GM19324 (cell line): ENCODE results near the gene UBE2G2.

Source experiments
- ATAC-seq: cut with Tn5 transposase; IDR thresholded peaks from one replicate; pipeline ENCODE4 v1.9.1; 2021; ENCODE audit warnings: mild to moderate bottlenecking, moderate library complexity; ENCODE audit not compliant: unreplicated experiment, low FRiP score

UBE2G2 gene

DNA sequence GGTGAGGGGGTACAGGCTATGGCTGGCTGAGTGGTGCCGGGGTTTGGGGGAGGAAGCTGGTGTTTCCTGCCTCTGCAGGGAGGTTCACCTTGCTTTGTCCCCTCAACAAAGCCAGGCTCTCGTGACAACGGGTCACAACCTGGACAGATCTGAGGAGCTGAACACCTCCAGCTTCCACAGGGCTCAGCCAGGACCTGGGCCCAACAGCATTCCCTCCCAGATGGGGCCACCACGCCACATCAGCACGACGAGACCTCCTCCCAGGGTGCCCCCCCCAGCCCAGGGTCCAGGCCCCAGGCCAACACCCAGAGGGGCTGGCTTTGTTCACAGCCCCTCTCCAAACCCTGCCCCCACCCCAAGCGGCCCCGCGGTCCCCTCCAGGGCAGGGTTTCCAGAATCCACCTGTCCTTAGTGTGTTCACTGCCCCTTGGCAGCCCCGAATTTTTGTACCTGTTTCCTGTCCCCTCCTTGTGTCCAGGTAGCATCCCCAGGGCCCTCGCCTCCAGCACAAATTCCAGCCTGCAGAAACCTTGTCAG, 34.7 kb downstream of the UBE2G2 start:
- ATAC-seq: no peak

DNA sequence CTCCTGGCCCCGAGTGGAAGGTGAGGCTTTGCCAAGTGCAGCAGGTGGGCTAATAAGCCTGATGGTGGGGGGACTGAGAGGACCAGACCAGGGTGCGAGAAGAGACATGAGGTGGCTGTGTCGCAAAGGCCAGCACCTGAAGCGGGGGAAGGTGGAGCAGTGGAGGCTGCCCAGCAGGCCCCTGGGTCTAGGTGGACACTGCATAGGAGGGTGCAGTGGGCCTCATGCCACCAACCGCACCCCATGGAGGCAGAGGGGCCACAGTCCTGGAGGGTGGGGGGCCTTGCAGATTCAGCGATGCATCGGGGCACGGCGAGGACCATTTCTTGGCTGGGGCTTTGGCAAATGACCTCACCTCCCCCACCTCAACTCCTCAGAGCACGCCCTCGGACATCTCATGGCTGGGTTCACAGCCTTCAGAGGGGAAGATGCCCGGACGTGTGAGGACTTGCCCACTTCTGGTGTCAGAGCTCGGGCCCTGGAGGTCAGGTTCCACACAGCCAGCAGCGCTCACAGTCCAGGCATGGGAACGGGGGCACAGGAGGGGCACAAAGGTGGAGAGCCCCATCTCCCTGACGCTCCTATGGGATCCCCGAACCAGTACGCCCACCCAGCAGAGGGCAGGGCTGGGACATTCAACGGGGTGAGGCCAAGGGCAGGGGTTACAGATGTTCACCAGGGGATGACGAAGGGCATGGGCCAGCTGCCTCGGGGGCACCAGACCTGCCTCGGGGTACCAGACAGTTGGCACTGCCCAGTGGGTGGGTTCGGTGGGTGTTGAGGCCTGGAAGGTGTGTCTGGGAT, 35.4 kb downstream of the UBE2G2 start:
- ATAC-seq: no peak

- no peak for ATAC-seq
These were observed 36.2 kb downstream of the UBE2G2 start for GRCh38 chr21:44765231-44766013.

DNA sequence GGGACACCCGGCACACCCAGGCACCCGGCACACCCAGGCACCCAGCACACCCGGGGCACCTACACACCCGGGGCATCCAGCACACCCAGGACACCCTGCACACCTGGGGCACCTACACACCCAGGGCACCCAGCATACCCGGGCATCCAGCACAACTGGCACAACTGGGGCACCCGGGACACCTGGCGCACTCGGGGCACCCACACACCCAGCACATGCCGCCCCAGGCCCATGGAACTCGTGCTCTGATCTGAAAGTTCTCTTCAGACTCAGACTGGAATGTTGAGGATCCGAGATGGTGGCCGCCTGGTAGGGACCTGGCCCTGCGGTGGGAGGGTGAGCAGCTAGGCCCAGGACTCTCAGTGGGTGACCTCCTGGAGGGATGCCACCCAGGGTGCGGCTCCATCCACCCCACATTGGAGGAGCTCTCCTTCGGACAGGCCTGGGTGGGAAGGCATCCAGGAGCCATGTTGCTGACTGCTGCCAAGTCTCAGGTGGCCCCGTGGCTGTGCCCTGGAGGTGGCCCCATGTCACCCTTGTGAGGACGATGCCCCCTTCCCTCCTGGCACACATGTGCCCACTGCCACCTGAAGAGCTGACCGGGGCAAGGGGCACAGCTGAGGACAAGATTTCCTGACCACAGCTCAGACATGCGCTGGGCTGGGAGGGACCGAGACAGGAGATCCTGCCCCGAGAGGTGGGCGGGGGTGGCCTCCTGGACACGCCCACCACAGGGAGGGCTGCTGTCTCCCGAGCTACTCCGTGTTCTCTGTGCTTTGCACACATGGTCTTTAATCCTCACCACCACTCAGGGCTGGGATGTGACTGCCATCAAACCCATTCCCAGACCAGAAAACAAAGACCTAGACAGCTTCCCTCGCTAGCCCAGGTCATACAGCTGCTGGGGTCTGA, 37.0 kb downstream of the UBE2G2 start:
- ATAC-seq: no peak

GRCh38 chr21:44763451-44764318, 37.9 kb downstream of the UBE2G2 start:
- ATAC-seq: no peak

- ATAC-seq: no peak
These were observed 38.6 kb downstream of the UBE2G2 start for GRCh38 chr21:44763050-44763378.

DNA sequence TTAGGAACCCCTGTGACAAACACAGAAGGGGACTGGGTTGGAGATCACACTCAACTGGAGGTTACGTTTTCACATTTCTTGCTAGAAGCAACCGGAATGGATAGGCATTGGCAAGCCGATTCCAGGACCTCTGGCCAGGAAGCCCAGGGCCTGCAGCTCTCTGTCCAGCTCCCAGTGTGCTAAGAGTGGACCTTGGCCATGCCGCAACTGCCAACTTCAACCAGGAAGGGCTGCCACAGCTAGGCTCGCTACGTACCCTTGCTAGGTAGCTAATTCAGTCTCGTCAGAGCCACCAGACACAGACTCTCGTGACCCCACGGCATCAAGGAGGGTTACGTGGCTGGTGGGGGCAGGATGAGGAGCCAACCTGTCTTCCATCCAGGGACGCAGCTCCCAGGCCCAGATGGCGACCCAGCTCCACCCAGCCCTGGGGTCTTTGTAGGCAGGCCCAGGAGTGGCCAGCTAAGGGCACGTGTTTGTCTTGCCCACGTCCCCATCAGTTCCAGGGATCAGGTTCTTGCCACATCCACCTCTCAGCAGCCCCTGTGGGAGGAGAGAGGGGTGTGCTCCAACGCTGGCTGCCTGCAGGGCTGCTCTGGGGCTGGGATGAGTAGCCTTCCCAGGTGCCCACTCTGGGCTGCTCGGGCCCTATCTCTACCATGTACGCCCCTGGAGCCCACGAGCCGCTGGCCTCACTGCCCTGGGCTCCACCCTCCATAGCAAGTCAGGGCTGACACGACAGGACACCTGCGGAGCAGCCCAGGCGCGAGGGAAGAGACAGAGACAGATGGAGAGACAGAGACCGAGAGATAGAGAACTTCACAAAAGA, 39.2 kb downstream of the UBE2G2 start:
- no peak for ATAC-seq

DNA sequence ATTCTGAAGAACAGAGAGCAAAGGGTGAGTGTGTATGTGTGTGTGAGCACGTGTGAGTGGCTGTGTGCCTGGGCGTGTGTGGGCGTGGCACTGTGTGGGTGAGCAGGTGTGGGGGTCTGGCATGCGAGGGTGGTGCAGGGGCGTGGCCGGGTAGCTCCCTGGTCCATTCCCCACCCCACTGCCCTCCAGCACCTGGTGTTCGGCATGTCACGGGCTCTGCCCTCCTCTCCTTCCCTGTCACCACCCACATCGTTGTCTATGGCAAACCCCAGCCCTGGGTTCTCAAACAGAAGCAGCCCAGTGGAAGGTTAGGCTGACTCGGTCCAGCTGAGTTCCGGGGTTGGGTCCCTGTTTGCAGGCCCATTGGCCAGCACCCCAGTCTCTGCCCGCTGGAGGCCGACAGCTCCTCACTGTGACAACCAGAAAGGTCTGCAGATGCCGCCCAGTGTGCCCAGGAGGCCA, 39.8 kb downstream of the UBE2G2 start:
- no peak for ATAC-seq

- no peak for ATAC-seq
These were observed 40.5 kb downstream of the UBE2G2 start for GRCh38 chr21:44761011-44761729.

- ATAC-seq: no peak
These were observed 41.2 kb downstream of the UBE2G2 start for GRCh38 chr21:44760376-44760775.

DNA sequence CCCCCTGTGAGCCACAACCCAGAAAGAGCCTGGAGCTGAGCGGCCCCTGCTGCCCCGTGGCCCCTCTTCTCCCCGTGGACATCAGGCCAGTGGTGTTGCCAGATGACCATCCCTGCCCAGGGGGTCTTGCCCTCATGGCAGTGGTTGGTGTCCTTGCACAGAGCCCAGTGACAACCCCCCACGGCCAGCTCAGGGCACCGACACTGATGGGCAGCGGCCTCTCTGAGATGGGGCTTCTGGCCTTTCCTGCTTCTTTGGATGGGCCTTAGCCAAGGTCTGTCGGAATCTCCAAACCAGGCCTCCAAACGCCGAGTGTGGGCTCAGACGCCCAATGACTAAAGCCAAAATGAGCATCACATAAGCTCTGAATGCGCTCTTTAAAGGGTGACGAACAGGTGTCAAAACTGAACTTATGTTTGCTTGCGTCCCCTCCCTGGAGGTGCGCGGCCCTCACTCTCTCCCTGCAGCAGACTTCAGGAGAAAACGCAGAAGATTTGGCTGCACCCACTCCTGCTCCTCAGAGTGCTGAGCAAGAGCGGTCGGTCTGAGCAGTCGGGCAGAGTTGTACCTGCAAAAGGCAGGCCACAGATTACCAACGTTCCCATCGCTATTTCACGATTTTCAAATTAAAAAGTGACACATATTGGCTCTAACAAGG, 41.9 kb downstream of the UBE2G2 start:
- ATAC-seq: no peak

DNA sequence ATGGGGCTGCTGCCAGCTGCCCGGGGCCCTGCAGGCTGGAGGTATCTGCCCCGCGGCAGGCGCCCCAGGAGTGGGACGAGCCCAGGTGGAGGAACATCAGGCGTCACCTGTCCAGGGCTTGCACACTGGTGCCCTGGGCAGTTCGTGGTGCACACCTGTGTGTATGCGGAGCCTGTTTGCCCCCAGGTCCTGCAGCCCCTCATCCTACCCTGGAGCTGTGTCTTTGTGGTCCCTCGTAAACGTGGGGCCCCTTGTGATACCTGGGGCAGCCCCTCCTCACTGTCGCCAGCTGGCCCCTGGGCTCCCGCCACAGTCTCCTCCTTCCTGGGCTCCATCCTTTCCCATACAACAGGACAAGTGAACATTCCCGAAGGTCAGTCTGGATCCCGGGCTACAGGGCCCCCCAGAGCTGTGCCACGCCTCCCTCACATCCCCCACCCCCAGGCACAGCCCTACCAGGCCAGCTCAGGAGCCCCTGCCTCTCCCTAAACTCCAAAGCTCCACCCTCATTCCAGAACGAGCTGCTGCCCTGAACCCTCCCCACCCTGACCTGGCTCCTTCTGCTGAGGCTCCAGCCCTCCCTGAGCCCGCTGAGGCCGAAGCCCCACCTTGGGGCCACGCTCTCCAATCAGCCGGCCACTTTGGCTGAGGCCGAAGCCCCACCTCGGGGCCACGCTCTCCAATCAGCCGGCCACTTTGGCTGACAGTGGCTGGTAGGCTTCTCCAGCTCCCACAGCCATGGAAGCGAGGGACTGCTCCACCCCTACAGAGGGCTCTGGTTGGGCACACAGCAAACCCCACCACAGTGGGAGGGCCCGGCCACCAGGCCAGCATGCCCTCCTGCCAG, 42.6 kb downstream of the UBE2G2 start:
- ATAC-seq: no peak

DNA sequence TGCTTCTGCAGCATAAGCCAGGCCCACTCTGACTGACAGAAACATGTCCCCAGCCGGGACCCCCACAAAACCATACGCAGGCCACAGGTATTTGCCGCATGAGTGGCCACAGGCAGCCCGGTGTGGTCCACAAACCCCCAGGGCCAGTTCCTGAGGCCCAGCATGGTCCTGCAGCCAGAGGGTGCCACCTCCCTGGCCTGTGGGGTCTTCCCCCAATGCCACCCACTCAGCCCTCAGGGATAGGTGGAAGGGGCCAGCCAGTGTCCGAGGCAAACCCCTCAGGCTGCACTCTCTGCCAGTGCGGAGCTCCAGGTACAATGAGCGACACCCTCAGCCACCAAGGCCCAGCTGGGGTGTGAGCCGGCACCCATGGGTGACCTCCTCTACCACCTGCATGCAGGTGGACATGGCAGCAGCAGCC, 43.5 kb downstream of the UBE2G2 start:
- no peak for ATAC-seq

DNA sequence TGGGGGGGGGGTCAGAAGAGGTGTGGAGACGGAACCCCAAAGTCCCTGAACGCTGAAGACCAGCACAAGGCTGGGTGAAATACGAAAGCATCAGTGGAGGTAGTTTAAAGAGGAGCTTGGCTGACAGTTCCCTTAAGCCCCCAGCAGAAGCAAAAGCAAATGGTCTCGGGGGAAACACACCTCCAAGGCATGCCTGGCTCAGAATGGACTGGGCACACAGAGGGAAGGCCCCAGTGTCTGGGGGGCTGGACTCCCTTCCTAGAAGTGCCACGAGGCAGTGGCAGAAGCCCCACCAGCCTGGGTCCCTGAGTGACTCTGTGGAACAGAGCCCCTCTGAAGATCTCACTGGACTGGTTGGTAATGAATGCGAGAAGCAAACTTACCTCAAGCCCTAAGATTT, 43.9 kb downstream of the UBE2G2 start:
- no peak for ATAC-seq

- ATAC-seq: no peak
These were observed 45.0 kb downstream of the UBE2G2 start for GRCh38 chr21:44756423-44757185.

GRCh38 chr21:44755227-44755626, 46.4 kb downstream of the UBE2G2 start:
- no peak for ATAC-seq
